GM18907 (cell line): ENCODE results near the gene RNF31.

ENCODE experiments used
- ATAC-seq: cut with Tn5 transposase; IDR thresholded peaks from one replicate; pipeline ENCODE4 v1.9.1; 2021; ENCODE audit warnings: mild to moderate bottlenecking, moderate library complexity; ENCODE audit not compliant: unreplicated experiment

The RNF31 gene

GRCh38 chr14:24159777-24160498 is 12.6 kb downstream of the RNF31 start:
- ATAC-seq: no peak

GRCh38 chr14:24160499-24160849 is 13.2 kb downstream of the RNF31 start:
- peak; percentile 4 for ATAC-seq

DNA sequence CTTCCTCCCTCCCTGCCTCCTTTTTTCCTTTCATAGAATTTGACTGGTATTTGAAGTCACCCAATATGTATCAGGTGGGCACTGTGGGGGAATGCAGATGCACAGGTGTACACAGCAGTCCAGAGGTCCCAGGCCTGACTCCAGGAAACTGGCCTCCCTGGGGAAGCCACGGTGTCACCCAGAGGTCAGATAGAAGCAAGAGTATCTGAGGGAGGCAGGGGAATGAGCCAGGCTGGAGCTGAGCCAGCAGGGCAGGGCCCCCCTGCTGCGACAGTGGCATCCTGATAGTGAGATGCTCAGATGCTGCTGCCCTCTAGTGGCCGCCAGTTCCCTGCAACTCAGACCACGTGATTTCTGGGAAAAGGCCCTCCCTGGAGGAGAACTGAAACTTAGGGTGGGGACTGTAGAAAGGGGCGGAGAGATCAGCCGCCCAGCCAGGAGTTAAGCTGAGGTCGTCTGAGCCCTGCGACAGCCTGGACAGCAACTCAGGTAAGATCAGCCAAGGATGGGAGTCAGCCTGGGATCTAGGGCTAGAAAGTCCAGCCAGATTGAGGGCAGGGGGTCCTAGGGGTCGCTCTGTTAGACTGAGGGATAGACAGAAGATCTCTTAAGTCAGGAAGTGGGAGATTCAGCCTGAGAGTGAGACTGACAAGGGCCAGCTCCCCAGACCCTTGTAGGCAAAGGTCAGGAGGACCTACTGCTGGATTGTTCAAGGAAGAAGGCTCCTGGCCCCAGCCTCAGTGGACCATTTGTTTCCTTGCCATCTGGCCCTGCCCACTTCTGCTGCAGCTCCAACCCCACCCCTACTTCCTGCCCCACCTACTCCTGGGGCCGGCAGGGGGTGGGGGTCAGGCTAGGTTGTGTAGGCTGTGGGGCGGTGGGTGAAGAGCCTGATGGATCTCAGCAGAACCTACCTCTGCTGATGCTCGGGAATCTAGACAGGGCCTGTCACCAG is 13.8 kb downstream of the RNF31 start, which contains the start of gene IRF9:
Gene IRF9, plus strand, starts transcription at position 416 of the 955 bp plus-strand sequence. CDS start 880 bp downstream, outside the sequence.
- ATAC-seq: peak; percentile 83

DNA sequence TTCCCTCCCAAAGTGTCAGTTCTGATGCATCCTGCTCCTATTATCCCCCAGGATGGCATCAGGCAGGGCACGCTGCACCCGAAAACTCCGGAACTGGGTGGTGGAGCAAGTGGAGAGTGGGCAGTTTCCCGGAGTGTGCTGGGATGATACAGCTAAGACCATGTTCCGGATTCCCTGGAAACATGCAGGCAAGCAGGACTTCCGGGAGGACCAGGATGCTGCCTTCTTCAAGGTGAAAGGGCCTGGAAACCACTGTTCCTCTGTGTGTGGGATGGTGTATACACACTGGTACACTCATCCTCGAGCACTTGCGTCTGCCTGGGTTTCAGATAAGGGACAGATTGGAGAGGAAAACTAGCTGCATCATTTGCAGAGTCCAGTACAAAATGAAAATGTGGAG is 14.8 kb downstream of the RNF31 start:
- no peak for ATAC-seq

DNA sequence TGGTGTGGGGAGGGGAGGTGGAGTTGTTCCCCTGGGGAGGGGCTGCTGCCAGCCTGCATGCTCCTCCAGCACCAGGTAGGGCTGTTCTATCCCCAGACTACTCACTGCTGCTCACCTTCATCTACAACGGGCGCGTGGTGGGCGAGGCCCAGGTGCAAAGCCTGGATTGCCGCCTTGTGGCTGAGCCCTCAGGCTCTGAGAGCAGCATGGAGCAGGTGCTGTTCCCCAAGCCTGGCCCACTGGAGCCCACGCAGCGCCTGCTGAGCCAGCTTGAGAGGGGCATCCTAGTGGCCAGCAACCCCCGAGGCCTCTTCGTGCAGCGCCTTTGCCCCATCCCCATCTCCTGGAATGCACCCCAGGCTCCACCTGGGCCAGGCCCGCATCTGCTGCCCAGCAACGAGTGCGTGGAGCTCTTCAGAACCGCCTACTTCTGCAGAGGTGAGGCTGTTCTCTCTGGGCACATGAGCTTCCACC is 17.3 kb downstream of the RNF31 start:
- no peak for ATAC-seq

- no peak for ATAC-seq
These were observed 18.5 kb downstream of the RNF31 start for GRCh38 chr14:24165785-24166184.

GRCh38 chr14:24167469-24168114 is 20.3 kb downstream of the RNF31 start:
- ATAC-seq: no peak

GRCh38 chr14:24171422-24172260 is 24.3 kb downstream of the RNF31 start, which contains the start of gene REC8:
Gene REC8, plus strand, starts transcription at chr14:24172080. Its CDS starts 473 bp downstream, at chr14:24172553.
- peak; percentile 83 for ATAC-seq

DNA sequence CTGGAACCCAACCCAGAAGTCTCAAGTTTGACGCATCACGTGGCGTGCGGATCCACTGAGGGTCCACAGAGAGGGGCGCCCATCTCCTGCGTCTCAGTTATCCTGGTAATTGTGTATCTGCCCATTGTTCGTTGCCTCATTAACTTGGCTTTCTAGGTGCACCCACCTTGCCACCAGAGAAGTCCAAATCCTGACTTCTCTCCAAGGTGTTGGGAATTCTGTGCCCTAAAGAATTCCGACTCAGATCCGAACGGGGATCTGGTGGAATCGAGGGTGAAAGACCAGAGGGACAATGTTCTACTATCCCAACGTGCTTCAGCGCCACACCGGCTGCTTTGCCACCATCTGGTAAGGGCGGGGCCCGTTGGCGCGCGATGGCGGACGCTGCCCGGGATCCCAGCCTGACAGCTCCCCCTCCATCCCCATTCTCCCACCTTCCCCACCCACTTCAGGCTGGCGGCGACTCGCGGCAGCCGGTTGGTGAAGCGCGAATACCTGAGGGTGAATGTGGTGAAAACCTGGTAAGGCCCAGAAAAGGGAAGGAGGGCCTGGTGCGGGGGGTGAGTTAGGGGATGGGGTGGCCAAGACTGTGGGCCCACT is 25.1 kb downstream of the RNF31 start:
- no peak for ATAC-seq

DNA sequence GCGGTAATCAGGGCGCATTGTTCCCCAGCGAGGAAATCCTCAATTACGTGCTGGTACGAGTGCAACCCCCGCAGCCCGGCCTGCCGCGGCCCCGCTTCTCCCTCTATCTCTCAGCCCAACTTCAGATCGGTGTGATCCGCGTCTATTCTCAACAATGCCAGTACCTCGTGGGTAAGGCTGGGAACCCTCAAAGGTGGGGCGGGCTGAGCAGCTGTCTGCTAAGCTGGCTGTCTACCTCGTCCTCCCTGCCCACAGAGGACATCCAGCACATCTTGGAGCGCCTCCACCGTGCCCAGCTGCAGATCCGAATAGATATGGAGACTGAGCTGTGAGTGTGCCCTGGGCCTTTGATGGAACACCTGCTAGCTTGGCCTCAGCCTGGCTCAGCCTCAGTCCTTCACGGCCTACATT is 25.6 kb downstream of the RNF31 start:
- no peak for ATAC-seq

DNA sequence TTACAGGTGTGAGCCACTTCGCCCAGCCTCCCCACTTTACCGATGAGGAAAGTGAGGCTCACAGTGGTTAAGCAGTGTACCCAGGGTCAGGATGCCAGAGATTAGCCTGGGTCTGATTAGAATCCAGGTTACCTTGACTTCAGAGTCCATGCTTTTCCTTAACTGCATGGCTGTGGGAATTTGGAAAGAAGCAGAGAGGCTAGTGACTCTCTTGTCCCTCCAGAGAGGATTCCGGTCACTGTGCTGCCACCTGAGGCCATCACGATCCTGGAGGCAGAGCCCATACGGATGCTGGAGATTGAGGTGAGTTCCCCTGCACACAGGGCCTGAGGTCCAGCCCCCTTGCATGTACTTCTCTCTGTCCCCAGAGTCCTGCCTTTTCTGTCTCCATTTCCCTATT is 29.3 kb downstream of the RNF31 start:
- no peak for ATAC-seq

GRCh38 chr14:24177041-24177825 is 29.9 kb downstream of the RNF31 start:
- ATAC-seq: no peak

DNA sequence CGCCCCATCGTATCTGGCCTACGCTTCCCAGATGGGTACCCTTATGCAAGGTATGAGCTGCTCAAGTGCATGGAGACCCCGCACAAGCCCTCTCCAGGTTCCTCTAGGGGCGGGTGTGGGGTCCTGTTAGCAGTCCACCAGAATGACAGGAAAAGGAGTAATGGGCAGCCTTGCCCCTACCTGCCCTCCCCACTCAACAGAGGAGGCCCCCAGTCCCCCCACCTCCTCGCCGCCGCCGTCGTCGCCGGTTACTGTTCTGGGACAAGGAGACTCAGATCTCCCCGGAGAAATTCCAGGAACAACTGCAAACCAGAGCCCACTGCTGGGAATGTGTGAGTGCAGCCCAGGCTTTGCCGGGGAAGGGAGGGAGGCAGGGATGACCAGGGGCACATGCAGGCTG is 30.6 kb downstream of the RNF31 start:
- no peak for ATAC-seq

- no peak for ATAC-seq
These were observed 31.3 kb downstream of the RNF31 start for GRCh38 chr14:24178399-24179178.

GRCh38 chr14:24179294-24179960 is 32.1 kb downstream of the RNF31 start:
- no peak for ATAC-seq

GRCh38 chr14:24179961-24180796 is 32.9 kb downstream of the RNF31 start:
- ATAC-seq: no peak
